Aorta (tissue), 5 donors: ENCODE measurements around the gene OR4F3. TPM values are rescaled to one million over a fixed set of nuclear protein-coding genes. Genes with fewer than 3 reads are reported as not detected.
"Not testable (repeated sequence)": the region's sequence is repeated elsewhere in the genome, so short reads cannot be mapped to it uniquely, and the experiment has no call there.

Experiments used
- ATAC-seq: fragments of 200-7000 bp; cut with Tn5 transposase; one replicate; pipeline ENCODE4 v1.9.1; 2022; ENCODE audit warnings: moderate library complexity; ENCODE audit not compliant: low FRiP score
- DNase-seq, 2 donors: peaks; one replicate each; pipeline ENCODE4 v3.0.0-alpha.2; 2020
- H3K27ac ChIP-seq, 2 donors: one replicate each; pipeline ENCODE4 v1.5.1; 2013; ENCODE audit warnings: low read length in 2 of 2, mild to moderate bottlenecking in 2 of 2, moderate library complexity in 2 of 2, control low read depth in 1 of 2, inconsistent platforms in 1 of 2, low read depth in 1 of 2
- H3K27me3 ChIP-seq, 2 donors: one replicate each; pipeline ENCODE4 v1.6.1; 2013; ENCODE audit warnings: control low read depth in 1 of 2, low read length in 1 of 2, mild to moderate bottlenecking in 1 of 2, moderate library complexity in 1 of 2; ENCODE audit not compliant: insufficient read depth in 2 of 2, control insufficient read depth in 1 of 2
- H3K36me3 ChIP-seq, 2 donors: one replicate each; pipeline ENCODE4 v1.6.1; 2013; ENCODE audit warnings: control low read depth in 1 of 2, low read length in 1 of 2, mild to moderate bottlenecking in 1 of 2; ENCODE audit not compliant: insufficient read depth in 2 of 2, control insufficient read depth in 1 of 2
- H3K4me1 ChIP-seq, 2 donors: one replicate each; pipeline ENCODE4 v1.6.1; 2013; ENCODE audit warnings: low read length in 2 of 2, control low read depth in 1 of 2, mild to moderate bottlenecking in 1 of 2, moderate library complexity in 1 of 2; ENCODE audit not compliant: insufficient read depth in 2 of 2, control insufficient read depth in 1 of 2
- H3K4me3 ChIP-seq, 2 donors: one replicate each; pipeline ENCODE4 v1.5.1; 2013; ENCODE audit warnings: low read length in 2 of 2, control low read depth in 1 of 2, mild to moderate bottlenecking in 1 of 2
- H3K9me3 ChIP-seq: one replicate; pipeline ENCODE4 v1.6.1; 2013; ENCODE audit warnings: mild to moderate bottlenecking, low read length; ENCODE audit not compliant: control insufficient read depth
- intact Hi-C, 2 donors: fragments of 100-400 bp; cut with DNase I; formaldehyde crosslinking; loops; one replicate each; pipeline versions ENCODE4 v1.14.2 to v1.15.0; 2022
- long read RNA-seq, 2 donors: library from polyadenylated mRNA; unstranded; transcript quantifications; one replicate each; pipeline ENCODE4 v2.0.0, GENCODE V29; 2020 to 2021
- polyA plus RNA-seq, 2 donors: library from polyadenylated mRNA; stranded (reverse); fragments of 200-250 nt; gene quantifications; one replicate each; pipeline ENCODE4 v1.2.3, GENCODE V29; 2013
- total RNA-seq, 2 donors: library from RNA; stranded (reverse); fragmentation: NEBNext Ultra II Directional; extraction: Animal tissue kit (Norgen Biotek cat#: 25700); gene quantifications; one replicate each; pipeline ENCODE4 v1.2.1, GENCODE V29; 2021
- donor health status: healthy with polysubstance abuse.
- donor health status: Bipolar disorder and iron deficiency.
- donor health status: DM: no; HTN: no; CAD: no.
- donor health status: DM: no; HTN: no; CAD: no.
- donor health status: DM: yes; HTN: yes; CAD: no.

OR4F3 gene
- total RNA-seq (under 1 TPM; 0.45 to 0.71 TPM), polyA plus RNA-seq (not detected)
- long read RNA-seq, donor 1: 0 reads
- long read RNA-seq, donor 2: 0 reads

- H3K4me1 ChIP-seq, ATAC-seq, H3K27ac ChIP-seq, DNase-seq, H3K36me3 ChIP-seq, H3K9me3 ChIP-seq, intact Hi-C loops, H3K27me3 ChIP-seq, H3K4me3 ChIP-seq: not testable (repeated sequence)
Observed at GRCh38 chr5:181366968-181367367, at the start of gene OR4F3. OR4F3 (plus strand) TSS chr5:181367268.

Other genes with a start within 250 kb of the OR4F3 start
- gene OR2V1, start 236.1 kb upstream of the OR4F3 start, total RNA-seq: not detected
- gene OR2V1, start 236.1 kb upstream of the OR4F3 start, polyA plus RNA-seq: not detected
- not detected for gene OR2V2, start 219.7 kb upstream of the OR4F3 start, total RNA-seq
- not detected for gene OR2V2, start 219.7 kb upstream of the OR4F3 start, polyA plus RNA-seq
- 1 to 10 TPM; 3.0 to 6.9 TPM for gene TRIM7, start 162.1 kb upstream of the OR4F3 start, total RNA-seq
- gene TRIM7, start 162.1 kb upstream of the OR4F3 start, polyA plus RNA-seq: 1 to 10 TPM; 4.3 to 6.3 TPM
- 10 to 100 TPM; 15.2 to 21.4 TPM for gene TRIM41, start 144.0 kb upstream of the OR4F3 start, total RNA-seq
- 10 to 100 TPM; 15.7 to 22.2 TPM for gene TRIM41, start 144.0 kb upstream of the OR4F3 start, polyA plus RNA-seq
- gene RACK1, start 123.4 kb upstream of the OR4F3 start, total RNA-seq: 1,000 to 10,000 TPM in 1 of 2 donors, 100 to 1,000 TPM in 1; 922 to 1,191 TPM
- gene RACK1, start 123.4 kb upstream of the OR4F3 start, polyA plus RNA-seq: 1,000 to 10,000 TPM; 1,838 to 2,024 TPM
- gene TRIM52, start 106.1 kb upstream of the OR4F3 start, total RNA-seq: 10 to 100 TPM; 11.9 to 18.7 TPM
- 10 to 100 TPM in 1 of 2 donors, 1 to 10 TPM in 1; 3.0 to 19.3 TPM for gene TRIM52, start 106.1 kb upstream of the OR4F3 start, polyA plus RNA-seq